Epidermal melanocyte (primary cell): ENCODE results near the gene STPG3.
"Not testable (repeated sequence)": the region's sequence is repeated elsewhere in the genome, so short reads cannot be mapped to it uniquely, and the experiment has no call there.

Experiments
- DNase-seq: peaks from one replicate; pipeline ENCODE4 v3.0.0; 2011; ENCODE audit warnings: low spot score; ENCODE audit not compliant: insufficient read length

The STPG3 gene

DNA sequence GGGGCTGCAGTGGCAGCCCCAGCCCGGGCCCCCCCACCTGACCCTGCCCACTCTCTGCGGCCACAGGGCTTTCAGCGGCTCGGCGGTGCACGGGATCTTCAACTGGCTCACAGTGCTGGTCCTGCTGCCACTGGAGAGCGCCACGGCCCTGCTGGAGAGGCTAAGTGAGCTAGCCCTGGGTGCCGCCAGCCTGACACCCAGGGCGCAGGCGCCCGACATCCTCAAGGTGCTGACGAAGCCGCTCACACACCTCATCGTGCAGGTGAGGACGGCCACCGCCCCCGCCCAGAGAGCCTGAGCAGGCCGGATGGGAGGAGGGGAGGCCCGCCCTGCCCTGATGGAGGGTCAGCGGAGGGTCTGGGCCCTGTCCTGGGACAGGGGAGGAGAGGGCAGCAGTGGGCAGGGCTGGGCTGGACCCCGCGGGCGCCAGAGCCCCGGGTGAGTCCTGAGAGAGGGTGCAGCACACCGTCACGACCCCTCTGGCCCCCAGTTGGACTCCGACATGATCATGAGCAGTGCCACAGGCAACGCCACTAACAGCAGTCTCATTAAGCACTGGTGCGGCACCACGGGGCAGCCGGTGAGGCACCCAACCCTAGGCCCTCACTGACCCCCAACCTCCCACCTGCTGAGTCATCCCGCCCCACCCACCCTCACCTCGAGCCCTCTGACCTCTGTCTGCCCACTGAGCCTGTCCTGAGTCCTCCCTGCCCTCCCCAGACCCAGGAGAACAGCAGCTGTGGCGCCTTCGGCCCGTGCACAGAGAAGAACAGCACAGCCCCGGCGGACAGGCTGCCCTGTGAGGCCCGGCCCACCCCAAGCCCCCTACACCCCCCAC is 17.7 kb upstream of the STPG3 start:
- no peak for DNase-seq

DNA sequence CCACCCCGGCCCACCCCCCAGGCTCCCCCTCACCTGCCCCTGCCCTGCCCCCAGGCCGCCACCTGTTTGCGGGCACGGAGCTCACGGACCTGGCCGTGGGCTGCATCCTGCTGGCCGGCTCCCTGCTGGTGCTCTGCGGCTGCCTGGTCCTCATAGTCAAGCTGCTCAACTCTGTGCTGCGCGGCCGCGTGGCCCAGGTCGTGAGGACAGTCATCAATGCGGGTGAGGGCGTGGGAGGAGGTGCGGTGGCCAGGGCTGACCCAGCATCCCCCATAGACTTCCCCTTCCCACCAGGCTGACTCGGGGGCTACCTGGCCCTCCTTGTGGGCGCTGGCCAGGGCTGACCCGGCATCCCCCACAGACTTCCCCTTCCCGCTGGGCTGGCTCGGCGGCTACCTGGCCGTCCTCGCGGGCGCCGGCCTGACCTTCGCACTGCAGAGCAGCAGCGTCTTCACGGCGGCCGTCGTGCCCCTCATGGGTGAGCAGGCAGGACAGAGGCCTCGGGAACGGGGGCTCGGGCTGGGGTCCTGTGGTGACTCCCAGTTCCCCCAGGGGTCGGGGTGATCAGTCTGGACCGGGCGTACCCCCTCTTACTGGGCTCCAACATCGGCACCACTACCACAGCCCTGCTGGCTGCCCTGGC is 16.9 kb upstream of the STPG3 start:
- DNase-seq, result no peak

DNA sequence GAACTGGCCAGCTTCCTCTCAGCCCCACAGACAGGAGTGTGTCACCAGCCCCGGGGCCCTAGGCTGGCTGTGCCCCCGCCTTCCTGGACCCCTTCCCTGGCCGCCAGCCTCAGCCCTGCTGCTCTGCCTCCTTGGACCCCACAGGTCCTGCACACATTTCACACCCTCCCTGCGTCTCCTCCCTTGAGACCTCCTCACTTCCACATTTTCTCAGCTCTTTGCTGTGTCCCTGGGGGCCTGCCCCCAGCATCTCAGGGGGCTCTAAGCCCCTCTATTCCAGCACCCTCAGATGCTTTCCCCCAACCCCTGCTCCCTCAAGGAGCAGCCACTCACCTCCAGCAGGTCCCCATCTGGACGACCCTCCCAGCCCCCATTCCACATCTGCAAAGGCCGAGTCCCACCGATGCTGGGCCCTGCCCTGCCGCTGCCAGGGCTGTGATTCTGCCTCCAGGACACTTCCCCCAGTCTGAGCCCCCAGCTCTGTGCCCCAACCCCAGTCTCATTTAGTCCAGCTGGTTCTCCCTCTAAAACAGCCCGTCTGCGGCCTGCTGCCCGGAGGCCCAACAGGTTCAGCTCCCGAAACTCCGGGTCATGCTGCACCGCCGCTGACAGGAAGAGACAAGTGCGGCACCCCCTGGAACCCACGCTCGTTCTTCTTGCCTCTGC is 16.2 kb upstream of the STPG3 start:
- DNase-seq, result no peak

DNA sequence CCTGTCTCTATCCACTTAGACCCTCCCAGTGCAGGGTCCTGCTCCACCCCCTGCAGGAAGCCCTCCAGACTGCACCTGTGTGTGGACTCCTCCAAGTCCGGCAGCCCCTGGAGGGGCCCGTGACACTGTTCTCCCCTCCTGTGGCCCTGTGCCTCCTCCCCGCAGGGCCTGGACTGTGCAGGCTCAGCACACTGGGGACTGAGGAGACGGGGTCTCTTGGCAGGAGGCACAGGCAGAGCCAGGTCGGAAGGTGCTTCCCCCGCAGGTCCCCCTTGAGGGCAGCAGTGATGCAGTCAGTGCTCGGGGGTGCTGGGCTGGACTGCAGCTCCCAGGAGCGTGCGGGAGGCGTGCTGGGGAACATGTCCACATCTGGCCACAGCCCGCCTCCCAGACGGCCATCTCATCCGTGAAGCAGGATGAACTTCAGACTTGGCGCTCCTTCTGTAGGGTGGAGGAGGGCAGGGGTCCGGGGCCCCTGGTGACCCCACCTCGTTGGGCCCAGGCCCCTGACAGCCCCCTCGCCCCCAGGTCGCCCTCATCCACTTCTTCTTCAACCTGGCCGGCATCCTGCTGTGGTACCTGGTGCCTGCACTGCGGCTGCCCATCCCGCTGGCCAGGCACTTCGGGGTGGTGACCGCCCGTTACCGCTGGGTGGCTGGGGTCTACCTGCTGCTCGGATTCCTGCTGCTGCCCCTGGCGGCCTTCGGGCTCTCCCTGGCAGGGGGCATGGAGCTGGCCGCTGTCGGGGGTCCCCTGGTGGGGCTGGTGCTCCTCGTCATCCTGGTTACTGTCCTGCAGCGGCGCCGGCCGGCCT is 15.5 kb upstream of the STPG3 start:
- no peak for DNase-seq

DNA sequence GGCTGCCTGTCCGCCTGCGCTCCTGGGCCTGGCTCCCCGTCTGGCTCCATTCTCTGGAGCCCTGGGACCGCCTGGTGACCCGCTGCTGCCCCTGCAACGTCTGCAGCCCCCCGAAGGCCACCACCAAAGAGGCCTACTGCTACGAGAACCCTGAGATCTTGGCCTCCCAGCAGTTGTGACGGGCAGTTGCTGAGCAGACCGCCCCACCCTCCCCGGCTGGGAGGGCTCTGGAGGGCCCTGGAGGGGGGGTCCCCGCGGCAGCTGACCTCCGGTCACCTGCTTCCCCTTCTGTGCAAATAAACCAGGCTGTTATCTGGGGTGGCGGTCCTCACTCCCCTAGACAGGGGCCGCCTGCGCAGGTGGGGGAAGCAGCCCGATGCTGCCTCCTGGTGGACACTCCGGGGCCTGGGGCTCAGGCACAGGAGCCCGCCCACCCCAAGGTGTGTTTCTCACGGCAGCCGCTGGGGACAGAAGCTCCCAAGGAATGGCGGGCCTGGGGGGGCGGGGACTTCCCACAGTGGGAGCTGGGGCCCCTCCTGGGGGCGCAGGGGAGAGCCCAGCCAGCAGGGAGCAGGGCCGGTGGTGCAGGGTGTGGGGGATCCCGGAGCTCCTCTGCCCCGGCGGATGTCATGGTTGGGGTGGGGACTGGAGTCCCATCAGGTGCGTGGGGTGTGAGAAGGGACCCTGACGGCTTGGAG is 14.7 kb upstream of the STPG3 start:
- DNase-seq, result peak; percentile 96

DNA sequence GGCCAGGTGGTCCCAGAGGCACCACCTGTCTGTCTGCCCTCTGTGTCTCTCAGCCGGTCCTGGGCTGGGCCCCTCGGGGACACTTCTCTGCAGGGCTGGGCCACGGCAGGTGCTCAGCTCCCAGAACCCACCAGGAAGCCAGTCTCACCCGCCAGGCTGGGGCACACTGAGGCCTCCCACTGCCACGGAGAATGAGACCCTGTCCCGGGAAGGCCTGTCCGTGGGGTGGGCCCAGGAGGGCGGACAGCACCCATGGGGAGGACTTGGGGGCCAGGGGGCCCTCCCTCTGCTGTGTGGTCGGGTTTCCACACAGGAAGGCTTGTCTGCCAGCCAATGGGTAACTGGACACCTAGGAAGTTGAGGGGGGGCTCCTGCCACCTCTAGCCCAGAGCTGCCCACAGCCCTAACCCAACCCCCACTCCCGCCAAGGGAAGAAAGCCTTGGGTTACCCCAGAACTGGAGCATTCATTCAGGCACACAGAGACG is 14.1 kb upstream of the STPG3 start:
- DNase-seq, result no peak

DNA sequence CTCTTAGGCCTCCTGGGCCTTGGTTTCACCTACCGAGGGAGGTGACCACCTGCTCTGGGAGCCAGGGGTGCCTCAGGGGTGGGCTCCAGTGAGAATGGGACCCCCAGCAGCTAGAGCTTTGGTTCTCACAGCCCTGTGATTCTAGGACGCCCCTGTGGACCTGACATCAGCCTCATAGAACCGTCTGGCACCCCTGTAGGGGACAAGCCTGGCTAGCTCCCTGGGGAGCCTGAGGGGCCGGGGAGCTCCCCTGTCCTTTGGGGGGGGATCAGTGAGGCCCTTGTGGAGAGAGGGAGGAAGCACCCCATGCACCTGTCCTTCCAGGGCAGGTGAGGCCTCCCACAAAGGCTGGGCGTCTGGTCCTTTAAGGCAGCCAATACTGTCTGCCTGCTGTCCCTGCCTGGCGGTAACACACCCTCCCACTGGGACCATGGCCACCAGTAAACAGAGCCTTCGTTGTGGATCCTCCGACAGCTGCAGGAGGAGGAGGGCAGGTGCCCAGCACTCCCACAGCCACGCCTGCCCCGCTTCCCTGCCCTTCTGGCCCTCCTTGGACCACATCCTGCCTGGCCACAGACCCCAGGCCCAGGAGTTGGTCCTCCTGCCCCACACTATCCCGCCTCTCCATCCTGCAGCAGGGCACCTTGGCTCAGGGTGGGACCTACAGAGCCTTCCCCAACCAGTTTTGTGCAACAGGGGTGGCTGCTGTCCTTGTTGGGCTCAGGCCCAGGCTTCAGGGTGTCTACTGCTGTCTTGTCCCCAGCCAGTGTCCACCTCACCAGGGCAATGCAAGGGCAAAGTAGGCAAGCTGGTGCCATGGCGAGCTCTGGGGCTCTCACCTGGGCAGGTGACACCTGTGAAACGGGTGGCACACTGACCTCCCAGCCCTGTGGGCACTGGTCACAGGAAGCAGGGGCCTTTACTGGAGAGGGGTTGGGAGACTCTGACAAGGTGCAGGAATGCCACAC is 13.0 kb upstream of the STPG3 start:
- no peak for DNase-seq

DNA sequence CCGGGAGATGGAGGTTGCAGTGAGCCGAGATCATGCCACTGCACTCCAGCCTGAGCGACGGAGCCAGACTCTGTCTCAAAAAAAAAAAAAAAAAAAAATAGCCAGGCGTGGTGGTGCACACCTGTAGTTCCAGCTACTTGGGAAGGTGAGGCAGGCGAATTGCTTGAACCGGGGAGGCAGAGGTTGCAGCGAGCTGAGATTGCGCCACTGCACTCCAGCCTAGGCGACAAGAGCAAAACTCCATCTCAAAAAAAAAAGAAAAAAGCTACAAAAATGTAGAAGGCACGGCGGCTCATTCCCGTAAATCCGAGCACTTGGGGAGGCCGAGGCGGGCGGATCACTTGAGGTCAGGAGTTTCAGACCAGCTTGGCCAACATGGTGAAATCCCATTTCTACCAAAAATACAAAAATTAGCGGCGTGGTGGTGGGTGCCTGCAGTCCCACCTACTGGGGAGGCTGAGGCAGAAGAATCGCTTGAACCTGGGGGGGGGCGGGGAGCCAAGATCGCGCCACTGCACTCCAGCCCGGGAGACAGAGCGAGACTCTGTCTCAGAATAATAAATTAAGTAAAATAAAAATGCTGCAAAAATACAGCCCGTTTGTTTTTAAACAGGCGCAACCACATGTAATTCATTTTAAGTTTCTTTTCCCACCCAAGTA is 11.4 kb upstream of the STPG3 start:
- not testable (repeated sequence) for DNase-seq

DNA sequence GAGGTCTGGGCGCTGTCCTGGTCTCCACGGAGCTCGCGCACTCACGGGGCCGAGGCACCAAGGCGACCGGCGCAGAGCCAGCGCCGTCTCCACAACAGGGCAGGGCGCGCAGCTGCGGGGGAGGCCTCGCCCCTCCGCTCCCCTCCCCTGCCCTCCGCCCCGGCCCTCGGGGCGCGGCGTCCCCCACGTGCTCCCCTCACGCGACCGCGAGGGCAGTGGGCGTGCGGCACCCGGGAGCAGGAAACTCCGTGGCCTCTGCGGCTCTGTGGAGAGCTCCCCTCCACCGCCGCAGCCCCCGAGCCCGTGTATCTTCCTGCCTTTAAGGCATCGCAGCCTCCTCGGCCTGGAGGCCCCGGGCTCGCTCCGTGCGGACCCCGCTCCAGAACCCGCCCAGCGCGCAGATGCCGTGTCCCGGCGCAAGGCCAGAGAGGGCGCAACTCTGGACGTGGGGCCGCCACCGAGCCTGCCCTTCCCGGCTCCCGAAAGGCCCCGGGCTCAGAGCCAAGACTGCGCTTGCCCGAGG is 10.7 kb upstream of the STPG3 start:
- peak; percentile 83 for DNase-seq

DNA sequence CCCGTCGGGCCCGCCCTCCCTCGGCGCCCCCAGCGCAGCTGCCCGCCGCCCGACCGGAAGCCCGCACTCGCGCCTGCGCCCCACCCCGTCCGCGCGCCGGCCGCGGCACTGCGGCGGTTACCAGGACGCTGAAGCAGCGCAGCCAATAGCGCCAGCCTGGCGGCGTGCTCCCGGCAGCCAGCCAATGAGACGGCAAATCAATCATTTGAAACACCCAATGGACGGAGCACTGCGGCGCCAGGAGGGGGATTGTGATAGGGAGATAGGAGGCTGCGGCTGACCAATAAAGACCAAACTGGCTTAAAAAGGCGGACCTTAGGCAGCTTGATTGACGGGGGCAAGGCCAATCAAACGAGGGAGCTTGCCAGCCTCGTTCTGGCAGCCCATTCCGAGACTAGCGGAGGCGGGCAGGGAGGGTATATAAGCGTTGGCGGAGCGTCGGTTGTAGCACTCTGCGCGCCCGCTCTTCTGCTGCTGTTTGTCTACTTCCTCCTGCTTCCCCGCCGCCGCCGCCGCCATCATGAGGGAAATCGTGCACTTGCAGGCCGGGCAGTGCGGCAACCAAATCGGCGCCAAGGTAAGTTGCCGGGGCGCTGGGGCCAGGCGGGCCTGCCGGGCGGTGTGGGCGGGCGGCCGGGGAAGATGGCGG is 10.1 kb upstream of the STPG3 start, which contains the start of gene TUBB4B:
Gene TUBB4B (plus strand): TSS at position 447 of the 649 bp plus-strand sequence. CDS start 74 bp downstream, at position 521.
- peak; percentile 100 for DNase-seq

DNA sequence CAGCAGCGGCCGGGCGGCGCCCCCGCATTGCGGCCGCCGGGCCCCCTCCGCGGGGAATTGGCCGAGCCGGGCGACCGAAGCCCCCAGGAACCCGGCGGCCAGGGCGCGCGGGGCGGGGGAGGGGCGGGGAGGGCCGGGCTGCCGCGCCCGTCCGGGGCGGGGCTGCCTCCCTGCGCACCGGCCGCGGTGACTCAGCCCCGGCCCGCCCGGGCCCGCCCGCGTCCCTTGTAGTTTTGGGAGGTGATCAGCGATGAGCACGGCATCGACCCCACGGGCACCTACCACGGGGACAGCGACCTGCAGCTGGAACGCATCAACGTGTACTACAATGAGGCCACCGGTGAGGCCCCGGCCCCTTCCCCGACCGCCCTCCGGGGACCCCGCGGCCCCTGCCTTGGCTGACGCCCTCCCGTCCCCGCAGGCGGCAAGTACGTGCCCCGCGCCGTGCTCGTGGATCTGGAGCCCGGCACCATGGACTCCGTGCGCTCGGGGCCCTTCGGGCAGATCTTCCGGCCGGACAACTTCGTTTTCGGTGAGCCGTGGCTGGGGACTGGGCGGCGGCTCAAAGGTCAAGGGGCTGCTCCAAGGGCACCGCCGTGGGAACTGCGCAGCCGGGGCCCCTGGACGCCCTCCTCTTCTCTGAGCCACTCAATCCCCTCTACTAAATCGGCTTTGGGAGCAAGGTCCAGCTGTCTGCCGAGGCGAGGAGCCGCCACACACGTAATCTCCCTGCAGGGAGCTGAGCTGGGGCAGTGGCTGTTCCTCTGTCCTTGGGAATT is 9.4 kb upstream of the STPG3 start:
- DNase-seq, result no peak

DNA sequence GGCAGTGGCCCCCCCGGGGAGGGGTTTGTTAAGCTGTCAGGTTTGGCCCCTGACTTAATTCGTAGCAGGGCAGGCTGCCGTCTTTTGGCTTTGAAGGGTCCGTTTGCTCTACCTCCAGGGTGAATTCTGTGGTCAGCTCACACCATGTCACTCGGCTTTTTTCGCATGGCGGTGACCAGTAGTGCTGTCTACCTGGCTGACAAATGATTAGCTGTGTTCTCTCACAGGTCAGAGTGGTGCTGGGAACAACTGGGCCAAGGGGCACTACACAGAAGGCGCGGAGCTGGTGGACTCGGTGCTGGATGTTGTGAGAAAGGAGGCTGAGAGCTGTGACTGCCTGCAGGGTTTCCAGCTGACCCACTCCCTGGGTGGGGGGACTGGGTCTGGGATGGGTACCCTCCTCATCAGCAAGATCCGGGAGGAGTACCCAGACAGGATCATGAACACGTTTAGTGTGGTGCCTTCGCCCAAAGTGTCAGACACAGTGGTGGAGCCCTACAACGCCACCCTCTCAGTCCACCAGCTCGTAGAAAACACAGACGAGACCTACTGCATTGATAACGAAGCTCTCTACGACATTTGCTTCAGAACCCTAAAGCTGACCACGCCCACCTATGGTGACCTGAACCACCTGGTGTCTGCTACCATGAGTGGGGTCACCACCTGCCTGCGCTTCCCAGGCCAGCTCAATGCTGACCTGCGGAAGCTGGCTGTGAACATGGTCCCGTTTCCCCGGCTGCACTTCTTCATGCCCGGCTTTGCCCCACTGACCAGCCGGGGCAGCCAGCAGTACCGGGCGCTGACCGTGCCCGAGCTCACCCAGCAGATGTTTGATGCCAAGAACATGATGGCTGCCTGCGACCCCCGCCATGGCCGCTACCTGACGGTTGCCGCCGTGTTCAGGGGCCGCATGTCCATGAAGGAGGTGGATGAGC is 8.6 kb upstream of the STPG3 start:
- no peak for DNase-seq

DNA sequence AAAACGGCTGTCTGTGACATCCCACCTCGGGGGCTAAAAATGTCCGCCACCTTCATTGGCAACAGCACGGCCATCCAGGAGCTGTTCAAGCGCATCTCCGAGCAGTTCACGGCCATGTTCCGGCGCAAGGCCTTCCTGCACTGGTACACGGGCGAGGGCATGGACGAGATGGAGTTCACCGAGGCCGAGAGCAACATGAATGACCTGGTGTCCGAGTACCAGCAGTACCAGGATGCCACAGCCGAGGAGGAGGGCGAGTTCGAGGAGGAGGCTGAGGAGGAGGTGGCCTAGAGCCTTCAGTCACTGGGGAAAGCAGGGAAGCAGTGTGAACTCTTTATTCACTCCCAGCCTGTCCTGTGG is 7.8 kb upstream of the STPG3 start:
- DNase-seq, result not testable (repeated sequence)

DNA sequence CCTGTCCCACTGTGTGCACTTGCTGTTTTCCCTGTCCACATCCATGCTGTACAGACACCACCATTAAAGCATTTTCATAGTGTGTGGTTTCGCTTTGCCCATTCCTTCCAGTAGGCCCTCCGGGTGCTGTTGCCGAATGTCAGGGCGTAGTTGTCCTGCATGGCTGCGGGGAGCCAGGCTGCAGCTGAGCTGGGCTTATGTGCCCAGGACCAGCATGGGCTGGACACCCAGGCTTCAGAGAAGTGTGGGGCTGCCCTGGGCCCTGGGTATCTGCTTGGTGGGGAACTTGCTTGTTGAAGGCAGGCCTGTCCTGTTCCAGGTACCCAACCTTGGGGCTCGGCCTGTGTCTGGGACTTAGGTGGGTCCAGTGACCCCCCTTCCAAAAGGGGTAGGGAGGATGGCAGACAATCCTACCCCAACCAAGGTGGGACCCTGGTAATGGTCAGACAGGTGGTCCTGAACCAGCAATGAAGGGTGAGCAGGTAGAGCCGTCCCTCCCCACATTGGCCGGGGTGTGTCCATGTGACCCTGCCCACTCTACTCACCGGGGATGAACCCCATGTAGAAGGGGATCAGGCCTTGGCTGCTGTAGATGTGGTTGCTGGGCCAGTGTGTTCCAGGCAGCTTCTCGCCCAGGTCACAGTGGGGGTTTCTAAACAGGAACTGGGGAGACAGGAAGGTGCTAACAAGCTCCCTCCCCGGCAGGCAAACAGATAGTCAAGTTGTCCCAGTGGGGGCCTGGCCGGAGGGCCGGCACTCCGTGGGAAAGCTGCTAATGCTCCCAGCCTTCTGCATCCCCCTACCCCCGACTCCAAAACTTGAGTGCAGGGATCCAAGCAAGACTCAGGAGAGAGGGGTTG is 7.2 kb upstream of the STPG3 start:
- DNase-seq, result no peak
